CD14-positive monocyte (primary cell): ENCODE results near the gene CARNS1. TPM values are rescaled to one million over a fixed set of nuclear protein-coding genes. Genes with fewer than 3 reads are reported as not detected.
A peak's percentile ranks its signal among the peaks of the same experiment; 100 is the strongest.

ENCODE experiments used
- DNase-seq, 3 donors: peaks; one replicate each; pipeline ENCODE4 v3.0.0-alpha.2; 2011 to 2022
- H2AFZ ChIP-seq: 2 replicates; pipeline ENCODE4 v1.6.0; 2012; ENCODE audit warnings: mild to moderate bottlenecking, low read depth, low read length, inconsistent platforms; ENCODE audit not compliant: insufficient read depth, poor library complexity, severe bottlenecking
- H3K27ac ChIP-seq, 2 donors: 1 replicate in 1 of 2; 2 replicates in 1 of 2; pipeline ENCODE4 v1.5.1; 2012 to 2013; ENCODE audit warnings: low read length in 2 of 2, control low read depth in 1 of 2, inconsistent platforms in 1 of 2, low read depth in 1 of 2, mild to moderate bottlenecking in 1 of 2
- H3K27me3 ChIP-seq, 2 donors: one replicate each; pipeline versions ENCODE4 v1.6.0 to v1.6.1; 2011 to 2013; ENCODE audit warnings: low read length in 2 of 2; ENCODE audit not compliant: control insufficient read depth in 2 of 2, insufficient read depth in 2 of 2
- H3K36me3 ChIP-seq, 2 donors: replicated peaks in 1 of 2; 1 replicate in 1 of 2; 2 replicates in 1 of 2; pipeline versions ENCODE4 v1.5.1 to v1.6.1; 2012 to 2013; ENCODE audit warnings: low read length in 2 of 2, control low read depth in 1 of 2, inconsistent platforms in 1 of 2, mild to moderate bottlenecking in 1 of 2; ENCODE audit not compliant: insufficient read depth in 2 of 2, control insufficient read depth in 1 of 2
- H3K4me1 ChIP-seq, 2 donors: 1 replicate in 1 of 2; 2 replicates in 1 of 2; pipeline versions ENCODE4 v1.5.1 to v1.6.1; 2012 to 2013; ENCODE audit warnings: low read length in 2 of 2, control low read depth in 1 of 2, inconsistent platforms in 1 of 2, mild to moderate bottlenecking in 1 of 2, moderate library complexity in 1 of 2; ENCODE audit not compliant: insufficient read depth in 2 of 2, control insufficient read depth in 1 of 2
- H3K4me2 ChIP-seq: replicated peaks from 2 replicates; pipeline ENCODE3; 2012; ENCODE audit warnings: low read length, moderate library complexity, mild to moderate bottlenecking; ENCODE audit not compliant: poor library complexity, severe bottlenecking; ENCODE audit errors: extremely low read depth
- H3K4me3 ChIP-seq, 3 experiments: fragments of 200-600 bp in 1 of 3; sonication (generic) in 1 of 3; replicated peaks in 1 of 3; 1 replicate in 2 of 3; 2 replicates in 1 of 3; pipeline ENCODE4 v1.5.1; 2011 to 2013; ENCODE audit warnings: low read length in 3 of 3, mild to moderate bottlenecking in 3 of 3, control low read depth in 2 of 3, low read depth in 2 of 3, inconsistent platforms in 1 of 3, moderate library complexity in 1 of 3
- H3K79me2 ChIP-seq: 2 replicates; pipeline ENCODE4 v1.6.0; 2012; ENCODE audit warnings: mild to moderate bottlenecking, control low read depth, inconsistent platforms, low read length, moderate library complexity; ENCODE audit not compliant: insufficient read depth
- H3K9ac ChIP-seq: 2 replicates; pipeline ENCODE4 v1.6.0; 2017; ENCODE audit warnings: low read length, mild to moderate bottlenecking; ENCODE audit not compliant: insufficient read depth, poor library complexity, severe bottlenecking
- H3K9me3 ChIP-seq, 2 donors: replicated peaks in 1 of 2; 1 replicate in 1 of 2; 2 replicates in 1 of 2; pipeline versions ENCODE4 v1.5.1 to v1.6.1; 2012 to 2013; ENCODE audit warnings: low read length in 2 of 2, control low read depth in 1 of 2; ENCODE audit not compliant: control insufficient read depth in 1 of 2, insufficient read depth in 1 of 2
- H4K20me1 ChIP-seq: 2 replicates; pipeline ENCODE4 v1.6.0; 2012; ENCODE audit warnings: mild to moderate bottlenecking, low read length, control low read depth, moderate library complexity; ENCODE audit not compliant: insufficient read depth
- H3K27ac Mint-ChIP-seq, 7 donors: one replicate each; pipeline ENCODE4 v1.8.0; 2020; ENCODE audit warnings: mild to moderate bottlenecking in 7 of 7, mixed read lengths in 7 of 7, moderate library complexity in 6 of 7, inconsistent platforms in 2 of 7
- H3K27me3 Mint-ChIP-seq, 3 donors: one replicate each; pipeline ENCODE4 v1.8.0; 2021 to 2022; ENCODE audit warnings: low read depth in 3 of 3, mild to moderate bottlenecking in 3 of 3, mixed read lengths in 3 of 3, moderate library complexity in 3 of 3, inconsistent platforms in 1 of 3
- H3K36me3 Mint-ChIP-seq, 2 donors: one replicate each; pipeline ENCODE4 v1.8.0; 2020; ENCODE audit warnings: mixed read lengths in 2 of 2, inconsistent platforms in 1 of 2, mild to moderate bottlenecking in 1 of 2
- H3K4me1 Mint-ChIP-seq: one replicate; pipeline ENCODE4 v1.8.0; 2020; ENCODE audit warnings: mild to moderate bottlenecking, mixed read lengths
- H3K4me3 Mint-ChIP-seq, 2 donors: one replicate each; pipeline ENCODE4 v1.8.0; 2020; ENCODE audit warnings: mild to moderate bottlenecking in 2 of 2, mixed read lengths in 2 of 2, moderate library complexity in 1 of 2
- H3K9me3 Mint-ChIP-seq, 7 donors: one replicate each; pipeline ENCODE4 v1.8.0; 2020 to 2022; ENCODE audit warnings: mixed read lengths in 7 of 7, mild to moderate bottlenecking in 6 of 7, moderate library complexity in 6 of 7, inconsistent platforms in 2 of 7
- WGBS: methylation state at CpG from one replicate; pipeline ENCODE4 v1.1.5; 2013; ENCODE audit warnings: missing lambda C conversion rate; ENCODE audit not compliant: insufficient coverage; 5-methylcytosine and 5-hydroxymethylcytosine counted together
- intact Hi-C, 2 donors: fragments of 100-400 bp; cut with micrococcal nuclease; formaldehyde crosslinking; loops; one replicate each; pipeline versions ENCODE4 v1.15.0 to v1.15.1; 2023
- polyA plus RNA-seq, 3 donors: library from polyadenylated mRNA; depleted of rRNA in 1 of 3; unstranded in 2 of 3; stranded (reverse) in 1 of 3; fragments of 300-500 nt in 2 of 3; fragments of >200 nt in 1 of 3; fragmentation: Illumina TruSeq in 2 of 3; gene quantifications; 1 replicate in 2 of 3; 2 replicates in 1 of 3; pipeline ENCODE4 v1.2.3, GENCODE V29; 2012 to 2021
- TF ChIP-seq, protein P1 (sequence below): fragments of 200-600 bp; IDR thresholded peaks from one replicate; pipeline ENCODE4 v1.8.0; 2022; ENCODE audit warnings: antibody characterized with exemption, mild to moderate bottlenecking

CARNS1 gene
- polyA plus RNA-seq, 3 donors = 0.09 TPM; not detected in 2

DNA sequence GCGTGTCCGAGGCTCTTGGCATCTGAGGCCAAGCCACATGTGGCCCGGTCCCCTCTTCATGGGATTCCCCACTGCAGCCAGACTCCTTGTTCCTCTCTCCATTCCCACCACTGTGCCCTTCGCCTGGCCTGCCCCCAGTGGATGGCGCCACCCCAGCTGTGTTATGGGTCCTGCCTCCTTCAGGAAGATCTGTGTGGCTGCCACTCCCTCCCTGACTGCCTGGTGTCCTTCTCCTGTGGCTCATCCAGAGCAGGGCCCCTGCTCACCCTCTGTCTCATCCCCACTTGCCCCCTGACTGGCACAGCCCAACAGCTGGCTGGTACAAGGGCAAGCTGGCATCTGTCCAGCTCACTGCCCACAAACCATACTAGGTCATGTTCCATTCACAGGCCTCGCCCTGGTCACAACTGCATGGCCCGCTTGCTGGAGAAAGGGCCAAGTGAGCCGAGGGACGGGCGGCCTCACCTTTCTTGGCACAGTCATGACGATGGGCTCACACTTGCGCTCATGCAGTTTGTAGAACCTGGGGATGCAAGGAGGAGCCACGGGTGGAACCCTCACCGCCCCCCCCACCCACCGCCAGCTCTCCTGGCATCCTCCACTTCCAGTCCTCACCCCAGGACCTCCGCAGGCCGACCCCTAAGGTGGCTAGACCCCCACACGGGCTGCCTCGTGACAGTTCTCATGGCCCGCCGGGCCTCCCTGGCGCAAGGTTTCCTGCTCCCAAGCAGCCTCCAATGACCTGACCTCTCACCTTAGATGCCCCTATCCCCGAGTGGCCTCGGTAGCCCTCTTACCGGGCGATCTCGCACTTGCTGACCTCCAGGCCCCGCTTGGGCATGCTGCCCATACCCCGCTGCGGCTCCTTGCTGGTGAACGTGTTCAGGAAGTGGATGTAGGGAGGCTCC is 24.1 kb downstream of the CARNS1 start:
- no peak overlapping the region for H3K4me2 ChIP-seq
- H3K4me3 ChIP-seq = no peak overlapping the region
- TF ChIP-seq, protein P1, sequence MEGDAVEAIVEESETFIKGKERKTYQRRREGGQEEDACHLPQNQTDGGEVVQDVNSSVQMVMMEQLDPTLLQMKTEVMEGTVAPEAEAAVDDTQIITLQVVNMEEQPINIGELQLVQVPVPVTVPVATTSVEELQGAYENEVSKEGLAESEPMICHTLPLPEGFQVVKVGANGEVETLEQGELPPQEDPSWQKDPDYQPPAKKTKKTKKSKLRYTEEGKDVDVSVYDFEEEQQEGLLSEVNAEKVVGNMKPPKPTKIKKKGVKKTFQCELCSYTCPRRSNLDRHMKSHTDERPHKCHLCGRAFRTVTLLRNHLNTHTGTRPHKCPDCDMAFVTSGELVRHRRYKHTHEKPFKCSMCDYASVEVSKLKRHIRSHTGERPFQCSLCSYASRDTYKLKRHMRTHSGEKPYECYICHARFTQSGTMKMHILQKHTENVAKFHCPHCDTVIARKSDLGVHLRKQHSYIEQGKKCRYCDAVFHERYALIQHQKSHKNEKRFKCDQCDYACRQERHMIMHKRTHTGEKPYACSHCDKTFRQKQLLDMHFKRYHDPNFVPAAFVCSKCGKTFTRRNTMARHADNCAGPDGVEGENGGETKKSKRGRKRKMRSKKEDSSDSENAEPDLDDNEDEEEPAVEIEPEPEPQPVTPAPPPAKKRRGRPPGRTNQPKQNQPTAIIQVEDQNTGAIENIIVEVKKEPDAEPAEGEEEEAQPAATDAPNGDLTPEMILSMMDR = peak; percentile 15
- no peaks in the 10 kb centered on the region for H3K79me2 ChIP-seq
- Mint-ChIP-seq H3K36me3 (peaks cover 35 to 46% of the 10 kb centered on the region in 2 donors), H3K27ac (peak overlapping the region; percentile 41 to 82 (median 69)), H3K27me3 (peaks cover 0 to 2% (median 1%) of the 10 kb centered on the region in 3 donors), H3K4me1 (peaks cover 51% of the 10 kb centered on the region), H3K4me3 (peak overlapping the region in 1 of 2 donors; percentile 41), H3K9me3 (no peaks in the 10 kb centered on the region)
- peaks cover 17 to 60% of the 10 kb centered on the region in 2 donors for H3K36me3 ChIP-seq
- no peaks in the 10 kb centered on the region for H3K9me3 ChIP-seq
- H3K27me3 ChIP-seq = no peaks in the 10 kb centered on the region
- no peak overlapping the region for H3K9ac ChIP-seq
- H3K4me1 ChIP-seq = peaks cover 31 to 65% of the 10 kb centered on the region in 2 donors
- 47% methylated on average over 21 of the region's 31 CpGs for WGBS
- no peak overlapping the region for H2AFZ ChIP-seq
- H3K27ac ChIP-seq = peak overlapping the region in 1 of 2 donors; percentile 8
- intact Hi-C loops = no loop called here
- DNase-seq = peak in 2 of 3 donors; percentile 27 to 42
- H4K20me1 ChIP-seq = peaks cover 76% of the 10 kb centered on the region

DNA sequence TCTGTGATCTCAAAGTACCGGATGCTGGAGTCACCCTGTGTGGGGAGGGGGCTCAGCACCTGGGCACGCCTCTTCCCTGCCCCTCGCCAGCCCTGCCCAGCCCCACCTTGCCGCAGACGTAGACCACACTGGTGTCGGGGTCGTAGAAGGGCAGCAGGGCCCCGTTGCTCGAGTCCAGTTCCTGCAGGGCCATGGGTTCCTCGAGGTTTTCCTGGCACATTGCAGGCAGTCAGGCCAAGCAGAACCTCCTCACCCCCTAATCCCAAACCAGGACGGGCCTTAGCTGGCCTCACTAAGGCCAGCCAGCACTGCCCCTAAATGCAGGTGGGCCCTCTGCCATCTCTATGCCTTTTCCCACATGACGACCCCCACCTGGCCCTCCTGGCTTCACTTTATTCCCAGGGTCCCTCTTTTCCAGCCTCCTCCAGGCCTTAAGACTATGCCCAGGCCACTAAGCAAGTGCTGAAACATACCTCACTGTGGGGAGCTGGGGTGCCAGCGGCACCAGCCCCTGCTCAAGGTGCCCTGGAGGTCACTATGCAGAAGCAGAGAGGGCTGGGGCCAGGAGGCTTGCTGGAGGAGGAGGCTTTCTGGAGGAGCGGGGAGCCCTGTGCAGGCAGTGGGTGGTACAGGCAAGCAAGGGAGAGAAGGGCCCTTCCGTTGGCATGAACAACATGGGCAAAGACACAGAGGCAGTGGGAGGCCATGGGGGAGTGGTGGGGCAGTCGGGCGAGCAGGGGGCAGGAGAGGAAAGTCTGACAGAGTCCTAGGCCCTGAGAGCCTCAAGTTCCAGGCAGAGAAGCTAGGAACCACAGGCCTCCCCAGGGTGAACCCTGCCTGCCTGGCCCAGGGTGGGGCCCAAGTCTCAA is 25.0 kb downstream of the CARNS1 start:
- H3K4me3 Mint-ChIP-seq = no peak overlapping the region
- H3K4me1 Mint-ChIP-seq = peaks cover 57% of the 10 kb centered on the region
- Histone ChIP-seq H3K9ac (no peak overlapping the region), H3K4me1 (peaks cover 35 to 69% of the 10 kb centered on the region in 2 donors), H3K4me3 (no peak overlapping the region), H3K27me3 (no peaks in the 10 kb centered on the region), H3K27ac (peak overlapping the region in 1 of 2 donors; percentile 8), H3K79me2 (no peaks in the 10 kb centered on the region), H3K9me3 (no peaks in the 10 kb centered on the region), H4K20me1 (peaks cover 67% of the 10 kb centered on the region), H3K36me3 (peaks cover 10 to 51% of the 10 kb centered on the region in 2 donors), H2AFZ (no peak overlapping the region), H3K4me2 (no peak overlapping the region)
- intact Hi-C loops = no loop called here
- peaks cover 0 to 3% (median 1%) of the 10 kb centered on the region in 3 donors for H3K27me3 Mint-ChIP-seq
- DNase-seq = no peak
- H3K27ac Mint-ChIP-seq = peak overlapping the region in 3 of 7 donors; percentile 43 to 69 (median 50)
- peaks cover 33 to 44% of the 10 kb centered on the region in 2 donors for H3K36me3 Mint-ChIP-seq
- no peaks in the 10 kb centered on the region for H3K9me3 Mint-ChIP-seq
- TF ChIP-seq, protein P1 = no peak
- WGBS = 64% methylated on average over 17 of the region's 17 CpGs
